ENCODE data around the gene MAP1S.

Gene MAP1S

GRCh38 chr19:17687857-17688784 is 31.2 kb upstream of the MAP1S start, which contains the start of gene UNC13A:
TSS of gene UNC13A (minus strand) at chr19:17688354. CDS start at chr19:17688199, 155 bp downstream.
- Histone ChIP-seq H3K23ac (ENCODE audit: low read length) (no peak within 1 kb of the TSS), H4K91ac (ENCODE audit: low read depth, low read length) (no peak within 1 kb of the TSS), H3K4ac (ENCODE audit: low read depth, low read length) (no peak within 1 kb of the TSS), H2BK5ac (ENCODE audit: low read depth, low read length, poor library complexity) (no peak within 1 kb of the TSS), H3K79me1 (ENCODE audit: low read length) (no peaks in the 10 kb centered on the region), H2AK5ac (ENCODE audit: low read length) (no peak within 1 kb of the TSS), H3K9ac (ENCODE audit: low read length) (no peak within 1 kb of the TSS), H3K18ac (ENCODE audit: low read length) (no peak within 1 kb of the TSS), H3K27me3 (ENCODE audit: insufficient read depth, low read length) (peaks cover 18% of the 10 kb centered on the region), H3K79me2 (ENCODE audit: control insufficient read depth, insufficient read depth, low read length, poor library complexity) (no peaks in the 10 kb centered on the region), H3K36me3 (ENCODE audit: control insufficient read depth in 1 of 2, insufficient read depth in 2 of 2, low read length in 2 of 2) (no peaks in the 10 kb centered on the region), H3K27ac (ENCODE audit: low read depth, low read length) (no peak within 1 kb of the TSS), H2BK120ac (ENCODE audit: insufficient read depth, low read length, poor library complexity) (no peak within 1 kb of the TSS), H4K8ac (ENCODE audit: low read depth, low read length) (no peak within 1 kb of the TSS), H2BK12ac (ENCODE audit: low read length) (no peak within 1 kb of the TSS), H4K12ac (ENCODE audit: low read depth, low read length) (no peak within 1 kb of the TSS), H2AFZ (ENCODE audit: insufficient read depth, low read length, poor library complexity) (no peak within 1 kb of the TSS), H3K4me1 (ENCODE audit: control insufficient read depth in 1 of 2, insufficient read depth in 2 of 2, low read length in 2 of 2) (peaks cover 3 to 5% of the 10 kb centered on the region in 2 experiments), H3K4me3 (ENCODE audit: low read depth, low read length) (peak within 1 kb of the TSS; percentile 58), H3K14ac (ENCODE audit: low read length) (no peak within 1 kb of the TSS), H3K9me3 (ENCODE audit: insufficient read depth, low read depth, low read length) (no peaks in the 10 kb centered on the region), H3K4me2 (ENCODE audit: low read length) (peak within 1 kb of the TSS; percentile 56)
- no CpG with 5 or more reads among the region's 77 CpGs for WGBS (ENCODE audit: extremely low coverage, insufficient coverage, insufficient read length)
- DNase-seq, result peak; percentile 7 to 65

- Histone ChIP-seq H3K18ac (ENCODE audit: low read length) (no peak overlapping the region), H3K4me1 (ENCODE audit: control insufficient read depth in 1 of 2, insufficient read depth in 2 of 2, low read length in 2 of 2) (peaks cover 3 to 5% of the 10 kb centered on the region in 2 experiments), H3K4ac (ENCODE audit: low read depth, low read length) (no peak overlapping the region), H2BK5ac (ENCODE audit: low read depth, low read length, poor library complexity) (no peak overlapping the region), H2AFZ (ENCODE audit: insufficient read depth, low read length, poor library complexity) (no peak overlapping the region), H3K36me3 (ENCODE audit: control insufficient read depth in 1 of 2, insufficient read depth in 2 of 2, low read length in 2 of 2) (no peaks in the 10 kb centered on the region), H3K23ac (ENCODE audit: low read length) (no peak overlapping the region), H4K91ac (ENCODE audit: low read depth, low read length) (no peak overlapping the region), H2AK5ac (ENCODE audit: low read length) (no peak overlapping the region), H3K9me3 (ENCODE audit: insufficient read depth, low read depth, low read length) (no peaks in the 10 kb centered on the region), H4K8ac (ENCODE audit: low read depth, low read length) (no peak overlapping the region), H3K4me3 (ENCODE audit: low read depth, low read length) (no peak overlapping the region), H3K79me1 (ENCODE audit: low read length) (no peaks in the 10 kb centered on the region), H4K12ac (ENCODE audit: low read depth, low read length) (no peak overlapping the region), H3K79me2 (ENCODE audit: control insufficient read depth, insufficient read depth, low read length, poor library complexity) (no peaks in the 10 kb centered on the region), H3K4me2 (ENCODE audit: low read length) (no peak overlapping the region), H3K27me3 (ENCODE audit: insufficient read depth, low read length) (peaks cover 18% of the 10 kb centered on the region), H2BK120ac (ENCODE audit: insufficient read depth, low read length, poor library complexity) (no peak overlapping the region), H3K14ac (ENCODE audit: low read length) (no peak overlapping the region), H3K27ac (ENCODE audit: low read depth, low read length) (no peak overlapping the region), H2BK12ac (ENCODE audit: low read length) (no peak overlapping the region), H3K9ac (ENCODE audit: low read length) (no peak overlapping the region)
- WGBS (ENCODE audit: extremely low coverage, insufficient coverage, insufficient read length), result no CpG with 5 or more reads among the region's 10 CpGs
- DNase-seq, result no peak
Measured at GRCh38 chr19:17688853-17689595, 30.3 kb upstream of the MAP1S start.

- H2BK12ac ChIP-seq (ENCODE audit: low read length), result no peak overlapping the region
- peaks cover 6% of the 10 kb centered on the region for H3K27me3 ChIP-seq (ENCODE audit: insufficient read depth, low read length)
- H2AFZ ChIP-seq (ENCODE audit: insufficient read depth, low read length, poor library complexity), result no peak overlapping the region
- H3K14ac ChIP-seq (ENCODE audit: low read length), result no peak overlapping the region
- no peak overlapping the region for H3K23ac ChIP-seq (ENCODE audit: low read length)
- no peak overlapping the region for H3K18ac ChIP-seq (ENCODE audit: low read length)
- no peak overlapping the region for H2BK5ac ChIP-seq (ENCODE audit: low read depth, low read length, poor library complexity)
- no peak overlapping the region for H3K4me3 ChIP-seq (ENCODE audit: low read depth, low read length)
- no peaks in the 10 kb centered on the region for H3K79me1 ChIP-seq (ENCODE audit: low read length)
- no peak overlapping the region for H3K4ac ChIP-seq (ENCODE audit: low read depth, low read length)
- H4K91ac ChIP-seq (ENCODE audit: low read depth, low read length), result no peak overlapping the region
- H3K4me1 ChIP-seq (ENCODE audit: control insufficient read depth in 1 of 2, insufficient read depth in 2 of 2, low read length in 2 of 2), result peaks cover 0 to 2% of the 10 kb centered on the region in 2 experiments
- H4K12ac ChIP-seq (ENCODE audit: low read depth, low read length), result no peak overlapping the region
- DNase-seq, result no peak
- H3K4me2 ChIP-seq (ENCODE audit: low read length), result no peak overlapping the region
- H2AK5ac ChIP-seq (ENCODE audit: low read length), result no peak overlapping the region
- H4K8ac ChIP-seq (ENCODE audit: low read depth, low read length), result no peak overlapping the region
- H3K9me3 ChIP-seq (ENCODE audit: insufficient read depth, low read depth, low read length), result no peaks in the 10 kb centered on the region
- no peak overlapping the region for H3K9ac ChIP-seq (ENCODE audit: low read length)
- H3K36me3 ChIP-seq (ENCODE audit: control insufficient read depth in 1 of 2, insufficient read depth in 2 of 2, low read length in 2 of 2), result no peaks in the 10 kb centered on the region
- WGBS (ENCODE audit: extremely low coverage, insufficient coverage, insufficient read length), result no CpG with 5 or more reads among the region's 4 CpGs
- no peaks in the 10 kb centered on the region for H3K79me2 ChIP-seq (ENCODE audit: control insufficient read depth, insufficient read depth, low read length, poor library complexity)
- no peak overlapping the region for H2BK120ac ChIP-seq (ENCODE audit: insufficient read depth, low read length, poor library complexity)
- H3K27ac ChIP-seq (ENCODE audit: low read depth, low read length), result no peak overlapping the region
Measured at GRCh38 chr19:17692566-17692965, 26.7 kb upstream of the MAP1S start.

- Histone ChIP-seq H3K9me3 (ENCODE audit: insufficient read depth, low read depth, low read length) (no peaks in the 10 kb centered on the region), H4K12ac (ENCODE audit: low read depth, low read length) (no peak overlapping the region), H3K14ac (ENCODE audit: low read length) (no peak overlapping the region), H3K4ac (ENCODE audit: low read depth, low read length) (no peak overlapping the region), H2BK12ac (ENCODE audit: low read length) (no peak overlapping the region), H3K79me1 (ENCODE audit: low read length) (no peaks in the 10 kb centered on the region), H3K9ac (ENCODE audit: low read length) (no peak overlapping the region), H2BK120ac (ENCODE audit: insufficient read depth, low read length, poor library complexity) (no peak overlapping the region), H3K36me3 (ENCODE audit: control insufficient read depth in 1 of 2, insufficient read depth in 2 of 2, low read length in 2 of 2) (no peaks in the 10 kb centered on the region), H2AK5ac (ENCODE audit: low read length) (no peak overlapping the region), H2BK5ac (ENCODE audit: low read depth, low read length, poor library complexity) (no peak overlapping the region), H3K4me3 (ENCODE audit: low read depth, low read length) (no peak overlapping the region), H2AFZ (ENCODE audit: insufficient read depth, low read length, poor library complexity) (no peak overlapping the region), H4K8ac (ENCODE audit: low read depth, low read length) (no peak overlapping the region), H3K79me2 (ENCODE audit: control insufficient read depth, insufficient read depth, low read length, poor library complexity) (no peaks in the 10 kb centered on the region), H3K18ac (ENCODE audit: low read length) (no peak overlapping the region), H4K91ac (ENCODE audit: low read depth, low read length) (no peak overlapping the region), H3K23ac (ENCODE audit: low read length) (no peak overlapping the region), H3K27me3 (ENCODE audit: insufficient read depth, low read length) (no peaks in the 10 kb centered on the region), H3K27ac (ENCODE audit: low read depth, low read length) (no peak overlapping the region), H3K4me1 (ENCODE audit: control insufficient read depth in 1 of 2, insufficient read depth in 2 of 2, low read length in 2 of 2) (no peaks in the 10 kb centered on the region), H3K4me2 (ENCODE audit: low read length) (no peak overlapping the region)
- DNase-seq, result no peak
- no CpG with 5 or more reads among the region's 2 CpGs for WGBS (ENCODE audit: extremely low coverage, insufficient coverage, insufficient read length)
Measured at GRCh38 chr19:17695198-17695597, 24.1 kb upstream of the MAP1S start.

Data from trophoblast cell (in vitro differentiated cells and primary cell).